ENCODE results near the gene RETREG2. TPM values are rescaled to one million over a fixed set of nuclear protein-coding genes. Genes with fewer than 3 reads are reported as not detected.

RETREG2 gene
- total RNA-seq, 4 donors from 2014 or later = 18.2 to 216 (median 74.9) TPM

GRCh38 chr2:219167997-219168396 is 10.1 kb upstream of the RETREG2 start:
- TF ChIP-seq CTCF (IDR thresholded peaks at IDR 0.05) (no peak), POLR2A (IDR thresholded peaks at IDR 0.05) (no peak)
- H3K9me3 ChIP-seq = no peaks in the 10 kb centered on the region
- no peaks in the 10 kb centered on the region for H3K27me3 ChIP-seq
- H3K36me3 ChIP-seq = no peaks in the 10 kb centered on the region
- intact Hi-C loops (cut with DNase I; ENCODE audit: low total_unique reads) = no loop called here
- no peak overlapping the region for H3K4me3 ChIP-seq
- H3K4me1 ChIP-seq = no peaks in the 10 kb centered on the region
- DNase-seq = no peak
- H3K27ac ChIP-seq = no peak overlapping the region

- no peaks in the 10 kb centered on the region for H3K9me3 ChIP-seq
- no peaks in the 10 kb centered on the region for H3K4me1 ChIP-seq
- TF ChIP-seq CTCF (IDR thresholded peaks at IDR 0.05) (no peak), POLR2A (IDR thresholded peaks at IDR 0.05) (no peak)
- intact Hi-C loops (cut with DNase I; ENCODE audit: low total_unique reads) = no loop called here
- H3K36me3 ChIP-seq = no peaks in the 10 kb centered on the region
- H3K27me3 ChIP-seq = no peaks in the 10 kb centered on the region
- DNase-seq = no peak
- no peak overlapping the region for H3K4me3 ChIP-seq
- no peak overlapping the region for H3K27ac ChIP-seq
Measured at GRCh38 chr2:219168526-219168925, 9.5 kb upstream of the RETREG2 start.

GRCh38 chr2:219168932-219169331 is 9.1 kb upstream of the RETREG2 start:
- Histone ChIP-seq H3K36me3 (no peaks in the 10 kb centered on the region), H3K9me3 (no peaks in the 10 kb centered on the region), H3K27me3 (no peaks in the 10 kb centered on the region), H3K4me1 (no peaks in the 10 kb centered on the region), H3K4me3 (no peak overlapping the region), H3K27ac (no peak overlapping the region)
- no peak for TF ChIP-seq CTCF (IDR thresholded peaks at IDR 0.05)
- TF ChIP-seq POLR2A (IDR thresholded peaks at IDR 0.05) = no peak
- intact Hi-C loops (cut with DNase I; ENCODE audit: low total_unique reads) = no loop called here
- DNase-seq = no peak

GRCh38 chr2:219169930-219170654 is 8.0 kb upstream of the RETREG2 start, which contains the start of gene SLC23A3:
TSS of gene SLC23A3 (minus strand) at chr2:219170029. CDS start at chr2:219169984, 45 bp downstream.
- TF ChIP-seq POLR2A (IDR thresholded peaks at IDR 0.05) = no peak
- TF ChIP-seq CTCF (IDR thresholded peaks at IDR 0.05) = no peak
- H3K27ac ChIP-seq = peak within 1 kb of the TSS; percentile 3 to 56
- H3K27me3 ChIP-seq = no peaks in the 10 kb centered on the region
- intact Hi-C loops (cut with DNase I; ENCODE audit: low total_unique reads) = no loop called here
- H3K9me3 ChIP-seq = no peaks in the 10 kb centered on the region
- no peaks in the 10 kb centered on the region for H3K36me3 ChIP-seq
- H3K4me3 ChIP-seq = no peak within 1 kb of the TSS
- DNase-seq = no peak
- no peaks in the 10 kb centered on the region for H3K4me1 ChIP-seq

GRCh38 chr2:219171231-219171651 is 6.8 kb upstream of the RETREG2 start:
- intact Hi-C loops (cut with DNase I; ENCODE audit: low total_unique reads) = no loop called here
- H3K36me3 ChIP-seq = no peaks in the 10 kb centered on the region
- DNase-seq = peak; percentile 46 to 62

More at GRCh38 chr2:219171231-219171651, 6.8 kb upstream of the RETREG2 start:
- Histone ChIP-seq H3K27me3 (no peaks in the 10 kb centered on the region), H3K4me1 (no peaks in the 10 kb centered on the region), H3K27ac (peak overlapping the region; percentile 56 to 72), H3K9me3 (no peaks in the 10 kb centered on the region), H3K4me3 (no peak overlapping the region)
- TF ChIP-seq POLR2A (IDR thresholded peaks at IDR 0.05) (no peak), CTCF (IDR thresholded peaks at IDR 0.05) (peak; percentile 43 to 61 (median 50))

Data from uterus (tissue), 4 donors.